ENCODE data around the gene HMGB2. TPM values are rescaled to one million over a fixed set of nuclear protein-coding genes. Genes with fewer than 3 reads are reported as not detected.

HMGB2 gene
- total RNA-seq: 44.1 and 67.3 TPM in 2 replicates

GRCh38 chr4:173334085-173334890 is at the start of gene HMGB2:
HMGB2 (minus strand) TSS chr4:173334358; CDS start chr4:173333649, 709 bp downstream.

DNA sequence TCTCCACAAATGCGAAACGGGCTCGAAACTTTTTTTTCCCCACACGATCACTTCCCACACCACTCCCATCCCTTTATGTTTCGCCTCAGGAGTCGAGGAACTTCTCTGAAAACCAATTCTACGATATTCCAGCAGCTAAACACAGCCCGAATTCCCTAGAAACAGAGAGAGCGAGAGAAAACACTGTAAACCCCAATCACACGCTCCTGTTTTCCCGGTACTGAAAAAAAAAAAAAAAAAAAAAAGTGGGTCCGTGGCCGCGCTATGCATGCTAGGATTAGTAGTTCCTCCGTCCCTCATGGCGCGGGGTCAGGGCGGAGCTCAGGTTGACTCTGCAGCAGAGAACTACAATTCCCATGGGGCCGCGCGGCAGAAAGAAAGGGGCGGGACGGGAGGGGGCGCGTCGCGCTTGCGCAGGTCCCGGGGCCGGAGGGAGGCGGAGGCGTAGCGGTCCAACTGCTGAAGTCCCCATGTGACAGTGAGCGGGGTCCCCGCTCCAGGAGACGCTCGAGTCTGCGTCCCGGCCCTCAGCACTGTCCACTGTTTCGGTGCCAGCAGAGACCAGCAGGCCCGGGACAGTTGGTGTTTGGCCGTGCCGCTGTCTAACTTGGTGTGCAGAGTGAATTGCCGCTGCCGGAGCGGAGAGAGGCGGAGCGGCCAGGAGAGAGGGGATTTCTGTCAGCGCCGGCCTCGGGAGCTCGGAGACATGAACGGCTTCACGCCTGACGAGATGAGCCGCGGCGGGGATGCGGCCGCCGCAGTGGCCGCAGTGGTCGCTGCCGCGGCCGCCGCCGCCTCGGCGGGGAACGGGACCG is 36.5 kb upstream of the HMGB2 start, which contains the start of gene SAP30:
SAP30 (plus strand) TSS at position 478 of the 815 bp plus-strand sequence; CDS start at position 707, 229 bp downstream.

Other genes starting within 250 kb of the HMGB2 start
- gene GALNT7, start 165.5 kb downstream of the HMGB2 start, total RNA-seq: 47.4 and 56.0 TPM in 2 replicates
- 10.5 and 13.6 TPM in 2 replicates for gene SAP30, start 36.6 kb upstream of the HMGB2 start, total RNA-seq
- gene SCRG1, start 64.8 kb upstream of the HMGB2 start, total RNA-seq: not detected in 2 replicates
- gene HAND2, start 195.9 kb upstream of the HMGB2 start, total RNA-seq: 0.19 TPM in 1 of 2 replicates, not detected in the other